ENCODE measurements around the gene CCDC7.
"Not testable (repeated sequence)": the region's sequence is repeated elsewhere in the genome, so short reads cannot be mapped to it uniquely, and the experiment has no call there.

CCDC7 gene

GRCh38 chr10:32738958-32739357, 293.0 kb downstream of the CCDC7 start:
- no peak for DNase-seq

- no peak for DNase-seq
These were observed 298.4 kb downstream of the CCDC7 start for GRCh38 chr10:32744321-32744720.

- DNase-seq: no peak
These were observed 300.9 kb downstream of the CCDC7 start for GRCh38 chr10:32746869-32747268.

DNA sequence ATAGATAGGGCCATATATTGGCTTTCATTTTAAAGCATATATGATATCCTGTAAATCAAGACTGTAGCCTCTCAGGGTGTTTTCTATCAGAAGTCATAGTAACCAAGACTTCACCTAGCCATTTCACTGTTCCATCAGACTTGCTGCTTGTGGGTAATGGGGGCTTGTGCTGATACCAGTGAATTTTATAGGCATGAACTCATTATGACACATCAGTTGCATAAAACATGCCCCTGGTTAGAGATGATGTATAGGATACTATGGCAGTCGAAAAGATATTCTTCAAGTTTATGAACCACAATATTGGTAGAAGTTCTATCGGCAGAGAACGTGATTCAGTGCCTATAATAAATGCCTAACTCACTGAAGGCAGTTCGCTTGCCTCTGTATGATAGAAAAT, 305.6 kb downstream of the CCDC7 start:
- DNase-seq: no peak

- not testable (repeated sequence) for DNase-seq
These were observed 309.0 kb downstream of the CCDC7 start for GRCh38 chr10:32754900-32755299.

DNA sequence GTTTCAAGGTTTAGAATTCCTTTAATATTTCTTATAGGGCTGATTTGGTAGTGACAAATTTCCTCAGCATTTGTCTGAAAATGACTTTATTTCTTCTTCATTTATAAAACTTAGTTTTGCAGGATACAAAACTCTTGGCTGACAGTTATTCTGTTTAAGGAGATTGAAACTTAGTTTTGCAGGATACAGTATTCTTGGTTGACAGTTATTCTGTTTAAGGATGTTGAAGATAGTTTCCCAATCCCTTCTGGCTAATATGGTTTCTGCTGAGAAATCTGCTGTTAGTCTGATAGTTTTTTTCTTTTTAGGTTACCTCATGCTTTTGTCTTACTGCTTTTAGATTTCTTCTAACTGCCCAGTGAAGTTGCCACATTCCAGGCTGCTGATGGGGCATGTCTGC, 325.3 kb downstream of the CCDC7 start:
- DNase-seq: no peak

- DNase-seq: no peak
These were observed 327.2 kb downstream of the CCDC7 start for GRCh38 chr10:32773105-32773504.

- no peak for DNase-seq
These were observed 341.0 kb downstream of the CCDC7 start for GRCh38 chr10:32786968-32787367.

- DNase-seq: no peak
These were observed 341.8 kb downstream of the CCDC7 start for GRCh38 chr10:32787690-32788284.

- DNase-seq: no peak
These were observed 342.4 kb downstream of the CCDC7 start for GRCh38 chr10:32788359-32788758.

GRCh38 chr10:32790483-32790882, 344.5 kb downstream of the CCDC7 start:
- DNase-seq: no peak

- no peak for DNase-seq
These were observed 347.1 kb downstream of the CCDC7 start for GRCh38 chr10:32793033-32793432.

DNA sequence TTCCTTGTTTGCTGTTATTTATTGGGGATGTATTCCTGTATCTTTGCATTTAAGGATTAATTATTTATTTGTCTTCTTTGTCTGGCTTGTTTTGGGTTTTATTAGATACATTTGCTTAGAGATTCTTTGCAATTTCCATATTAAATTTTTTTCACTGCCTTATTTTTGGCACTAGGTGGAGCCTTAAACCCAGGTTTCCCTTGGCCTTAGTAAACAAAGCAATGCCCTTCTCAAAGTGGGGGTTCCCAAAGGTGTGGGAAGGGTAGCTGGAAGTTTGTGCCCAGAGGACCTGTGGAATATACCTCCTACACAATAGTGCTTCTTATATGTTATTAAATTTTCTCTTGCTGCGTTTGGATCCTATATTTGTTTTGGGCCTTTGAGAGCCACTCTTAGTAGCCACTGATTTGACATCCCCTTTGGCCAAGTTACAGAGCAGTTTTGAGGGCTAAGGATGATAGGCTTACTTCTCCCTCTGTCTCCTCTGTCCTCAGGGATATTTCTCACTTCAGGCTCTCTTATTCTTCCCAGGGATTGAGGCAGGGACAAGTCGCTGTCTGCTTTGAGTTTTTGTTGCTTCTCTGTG, 349.8 kb downstream of the CCDC7 start:
- peak; percentile 4 to 52 (median 21) for DNase-seq

GRCh38 chr10:32797393-32797792, 351.5 kb downstream of the CCDC7 start:
- DNase-seq: not testable (repeated sequence)

DNA sequence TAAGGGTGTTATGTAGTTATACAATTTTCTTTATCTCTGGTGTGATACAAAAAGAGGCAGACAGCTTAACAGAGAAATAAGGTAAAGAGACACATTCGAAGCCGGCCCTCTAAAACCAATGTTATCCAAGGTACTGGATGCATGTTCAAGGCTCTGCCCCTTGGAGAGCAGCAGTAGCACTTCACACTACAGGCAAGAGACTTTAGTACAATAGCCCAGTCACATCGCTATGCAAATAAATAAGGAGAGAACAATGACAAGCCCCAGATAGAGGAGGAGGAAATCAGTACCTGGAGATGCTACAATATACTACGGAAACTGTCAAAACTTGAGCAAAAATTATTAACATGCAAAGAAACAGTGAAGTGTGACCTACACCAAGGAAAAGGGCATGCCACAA, 401.0 kb downstream of the CCDC7 start:
- DNase-seq: no peak

GRCh38 chr10:32851301-32851700, 405.4 kb downstream of the CCDC7 start:
- no peak for DNase-seq

GRCh38 chr10:32854435-32854834, 408.5 kb downstream of the CCDC7 start:
- DNase-seq: no peak

- no peak for DNase-seq
These were observed 419.2 kb downstream of the CCDC7 start for GRCh38 chr10:32865170-32865569.

- DNase-seq: no peak
These were observed 432.0 kb downstream of the CCDC7 start for GRCh38 chr10:32877915-32878314.

- DNase-seq: no peak
These were observed 432.7 kb downstream of the CCDC7 start for GRCh38 chr10:32878646-32879045.

- no peak for DNase-seq
These were observed 436.1 kb downstream of the CCDC7 start for GRCh38 chr10:32882076-32882475.

DNA sequence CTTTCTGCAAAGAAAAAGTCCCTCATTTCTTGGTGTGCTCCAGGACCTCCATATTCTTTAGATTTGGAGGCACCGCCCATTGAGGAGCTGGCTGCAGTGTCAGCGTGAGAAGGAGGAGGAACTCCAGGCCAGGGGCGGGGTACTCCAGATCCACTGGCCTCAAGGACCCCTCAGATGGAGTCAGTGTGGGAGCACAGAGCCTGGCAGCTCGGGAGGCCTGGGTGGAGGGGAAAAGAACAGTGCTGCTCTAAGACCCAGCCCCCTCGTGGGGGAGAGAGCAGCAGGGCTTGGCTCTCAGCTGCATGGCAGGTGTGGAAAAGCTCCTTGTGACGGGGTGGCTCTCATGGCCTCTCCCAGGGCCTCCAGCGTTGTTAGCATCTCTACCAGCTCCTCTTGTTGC, 441.5 kb downstream of the CCDC7 start:
- no peak for DNase-seq

GRCh38 chr10:32888161-32888927, 442.4 kb downstream of the CCDC7 start:
- no peak for DNase-seq

DNA sequence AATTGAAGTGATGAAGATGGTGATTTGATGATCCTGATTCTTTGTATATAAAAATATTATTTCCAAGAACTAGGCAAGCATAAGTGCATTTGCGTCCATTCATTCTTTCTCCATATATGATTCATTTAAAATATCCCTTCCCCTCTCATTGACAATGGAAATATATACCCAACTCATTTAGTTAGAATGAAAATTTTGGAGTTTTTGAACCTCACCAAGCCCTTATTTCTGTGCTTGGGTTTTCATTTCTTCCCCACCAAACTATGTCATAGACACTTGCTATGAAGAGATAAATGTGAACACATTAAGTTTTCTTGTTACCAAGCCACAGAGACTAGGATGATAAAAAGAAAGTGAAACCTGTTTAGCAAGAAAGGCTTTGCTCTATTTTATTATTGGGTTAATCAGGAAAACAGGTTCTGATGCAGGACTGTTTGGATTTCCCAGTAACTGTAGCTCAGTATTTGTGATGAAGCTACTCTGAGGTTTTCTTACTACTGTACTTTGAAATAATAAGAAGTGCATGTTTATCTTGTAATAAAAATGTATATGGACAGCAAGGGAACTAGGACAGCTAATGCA, 443.8 kb downstream of the CCDC7 start:
- no peak for DNase-seq

Data from NCI-H1417 (cell line).